ENCODE measurements around the gene CYP3A5. TPM values are rescaled to one million over a fixed set of nuclear protein-coding genes. Genes with fewer than 3 reads are reported as not detected.

Gene CYP3A5
- total and polyA plus RNA-seq, 10 of the 15 experiments (the other 5 are each of a cell fraction or from before 2014, with no cell fraction given) = 0.05 to 1.3 (median 0.09) TPM; not detected in 2

DNA sequence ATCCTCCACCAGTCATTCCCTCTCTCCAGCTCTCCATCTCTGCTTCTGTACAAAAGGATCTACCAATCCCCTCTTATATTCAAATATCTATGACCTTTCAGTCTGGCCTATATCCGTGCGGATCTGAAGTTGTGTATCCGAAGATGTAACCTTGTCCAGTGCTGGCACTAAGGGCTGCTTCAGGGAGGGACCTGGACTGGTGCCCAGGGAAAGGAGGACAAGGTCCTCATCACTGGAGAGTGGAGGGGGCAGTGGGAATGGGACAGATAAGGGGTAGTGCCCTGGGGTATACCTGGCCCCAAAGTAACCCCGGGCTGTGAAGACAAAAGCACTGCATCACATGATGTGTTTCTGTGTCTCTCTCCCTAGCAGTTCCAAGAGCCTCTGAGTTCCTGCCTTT, 80.0 kb downstream of the CYP3A5 start (continued):
- TF ChIP-seq TCF12 (IDR thresholded peaks at IDR 0.05; ENCODE audit: low read depth, low read length) = no peak
- no peak for TF ChIP-seq SREBF2 (IDR thresholded peaks at IDR 0.05; ENCODE audit: low read length)
- no peak for TF ChIP-seq HDAC2 (IDR thresholded peaks at IDR 0.05)
- TF ChIP-seq MTA2 (IDR thresholded peaks at IDR 0.05; ENCODE audit: low read depth) = no peak

Small RNA genes within 50 kb of the gene (small RNA-seq; reads per million reads assigned to genes)
- gene CYP3A51P (not detected), gene CYP3A7-CYP3A51P (not detected)

Other genes starting within 250 kb of the CYP3A5 start
Only the 7 nearest of the 16 such genes appear.
- gene FAM200A, start 127.9 kb downstream of the CYP3A5 start, total RNA-seq (2014; rRNA removed) = 5.6 and 7.6 TPM in 2 replicates
- 7.6 and 8.0 TPM in 2 replicates for gene FAM200A, start 127.9 kb downstream of the CYP3A5 start, total RNA-seq (2014; rRNA removed; fragmentation: Illumina TruSeq; extraction: Trizol)
- gene FAM200A, start 127.9 kb downstream of the CYP3A5 start, total RNA-seq (2021) = 4.0 and 4.1 TPM in 2 replicates
- gene FAM200A, start 127.9 kb downstream of the CYP3A5 start, polyA plus RNA-seq (2011; rRNA removed) = 7.6 and 11.4 TPM in 2 replicates
- 7.4 and 9.6 TPM in 2 replicates for gene FAM200A, start 127.9 kb downstream of the CYP3A5 start, polyA plus RNA-seq (2014; fragmentation: Illumina TruSeq; extraction: Trizol)
- 1 to 10 TPM; 2.7 to 3.1 TPM for gene FAM200A, start 127.9 kb downstream of the CYP3A5 start, polyA plus RNA-seq (2014; fragmentation: Nextera tagmentation; extraction: Ambion mirVana)
- 4.8 and 6.4 TPM in 2 replicates for gene FAM200A, start 127.9 kb downstream of the CYP3A5 start, polyA plus RNA-seq (2014; rRNA removed)
- 1 to 10 TPM; 6.6 to 9.0 TPM for gene FAM200A, start 127.9 kb downstream of the CYP3A5 start, polyA plus RNA-seq (2016; fragmentation: Nextera tagmentation; extraction: Ambion mirVana)
- 54.3 and 57.2 TPM in 2 replicates for gene ZNF655, start 121.4 kb downstream of the CYP3A5 start, total RNA-seq (2014; rRNA removed)
- 52.9 and 54.2 TPM in 2 replicates for gene ZNF655, start 121.4 kb downstream of the CYP3A5 start, total RNA-seq (2014; rRNA removed; fragmentation: Illumina TruSeq; extraction: Trizol)
- 43.7 and 43.8 TPM in 2 replicates for gene ZNF655, start 121.4 kb downstream of the CYP3A5 start, total RNA-seq (2021)
- 107 and 133 TPM in 2 replicates for gene ZNF655, start 121.4 kb downstream of the CYP3A5 start, polyA plus RNA-seq (2011; rRNA removed)
- gene ZNF655, start 121.4 kb downstream of the CYP3A5 start, polyA plus RNA-seq (2014; fragmentation: Illumina TruSeq; extraction: Trizol) = 61.2 and 80.1 TPM in 2 replicates
- 10 to 100 TPM; 14.5 to 21.4 TPM for gene ZNF655, start 121.4 kb downstream of the CYP3A5 start, polyA plus RNA-seq (2014; fragmentation: Nextera tagmentation; extraction: Ambion mirVana)
- 75.1 and 76.0 TPM in 2 replicates for gene ZNF655, start 121.4 kb downstream of the CYP3A5 start, polyA plus RNA-seq (2014; rRNA removed)
- gene ZNF655, start 121.4 kb downstream of the CYP3A5 start, polyA plus RNA-seq (2016; fragmentation: Nextera tagmentation; extraction: Ambion mirVana) = 10 to 100 TPM; 52.1 to 52.7 TPM
- 0.60 and 0.62 TPM in 2 replicates for gene TMEM225B, start 81.7 kb downstream of the CYP3A5 start, total RNA-seq (2014; rRNA removed)
- gene TMEM225B, start 81.7 kb downstream of the CYP3A5 start, total RNA-seq (2014; rRNA removed; fragmentation: Illumina TruSeq; extraction: Trizol) = 0.23 and 0.31 TPM in 2 replicates
- 0.26 and 0.45 TPM in 2 replicates for gene TMEM225B, start 81.7 kb downstream of the CYP3A5 start, total RNA-seq (2021)
- 1.4 and 1.9 TPM in 2 replicates for gene TMEM225B, start 81.7 kb downstream of the CYP3A5 start, polyA plus RNA-seq (2011; rRNA removed)
- gene TMEM225B, start 81.7 kb downstream of the CYP3A5 start, polyA plus RNA-seq (2014; fragmentation: Illumina TruSeq; extraction: Trizol) = 0.22 TPM in 1 of 2 replicates, not detected in the other
- under 1 TPM; 0.31 to 0.55 TPM for gene TMEM225B, start 81.7 kb downstream of the CYP3A5 start, polyA plus RNA-seq (2014; fragmentation: Nextera tagmentation; extraction: Ambion mirVana)
- 0.11 and 0.85 TPM in 2 replicates for gene TMEM225B, start 81.7 kb downstream of the CYP3A5 start, polyA plus RNA-seq (2014; rRNA removed)
- gene TMEM225B, start 81.7 kb downstream of the CYP3A5 start, polyA plus RNA-seq (2016; fragmentation: Nextera tagmentation; extraction: Ambion mirVana) = under 1 TPM; 0.27 to 0.55 TPM
- gene ZSCAN25, start 63.0 kb downstream of the CYP3A5 start, total RNA-seq (2014; rRNA removed) = 11.1 and 11.4 TPM in 2 replicates
- gene ZSCAN25, start 63.0 kb downstream of the CYP3A5 start, total RNA-seq (2014; rRNA removed; fragmentation: Illumina TruSeq; extraction: Trizol) = 8.0 and 8.3 TPM in 2 replicates
- 11.4 and 14.5 TPM in 2 replicates for gene ZSCAN25, start 63.0 kb downstream of the CYP3A5 start, total RNA-seq (2021)
- 14.9 and 15.6 TPM in 2 replicates for gene ZSCAN25, start 63.0 kb downstream of the CYP3A5 start, polyA plus RNA-seq (2011; rRNA removed)
- gene ZSCAN25, start 63.0 kb downstream of the CYP3A5 start, polyA plus RNA-seq (2014; fragmentation: Illumina TruSeq; extraction: Trizol) = 4.7 and 6.4 TPM in 2 replicates
- gene ZSCAN25, start 63.0 kb downstream of the CYP3A5 start, polyA plus RNA-seq (2014; fragmentation: Nextera tagmentation; extraction: Ambion mirVana) = under 1 TPM; 0.79 to 0.98 TPM
- 8.8 and 9.5 TPM in 2 replicates for gene ZSCAN25, start 63.0 kb downstream of the CYP3A5 start, polyA plus RNA-seq (2014; rRNA removed)
- gene ZSCAN25, start 63.0 kb downstream of the CYP3A5 start, polyA plus RNA-seq (2016; fragmentation: Nextera tagmentation; extraction: Ambion mirVana) = 10 to 100 TPM in 1 of 2 experiments, 1 to 10 TPM in 1; 9.8 to 10.1 TPM
- gene CYP3A7, start 55.2 kb upstream of the CYP3A5 start, total RNA-seq (2014; rRNA removed) = 0.11 TPM in 1 of 2 replicates, not detected in the other
- not detected in 2 replicates for gene CYP3A7, start 55.2 kb upstream of the CYP3A5 start, total RNA-seq (2014; rRNA removed; fragmentation: Illumina TruSeq; extraction: Trizol)
- not detected in 2 replicates for gene CYP3A7, start 55.2 kb upstream of the CYP3A5 start, total RNA-seq (2021)
- gene CYP3A7, start 55.2 kb upstream of the CYP3A5 start, polyA plus RNA-seq (2011; rRNA removed) = 0.05 and 0.07 TPM in 2 replicates
- gene CYP3A7, start 55.2 kb upstream of the CYP3A5 start, polyA plus RNA-seq (2014; fragmentation: Illumina TruSeq; extraction: Trizol) = 0.06 TPM in 1 of 2 replicates, not detected in the other
- not detected for gene CYP3A7, start 55.2 kb upstream of the CYP3A5 start, polyA plus RNA-seq (2014; fragmentation: Nextera tagmentation; extraction: Ambion mirVana)
- not detected in 2 replicates for gene CYP3A7, start 55.2 kb upstream of the CYP3A5 start, polyA plus RNA-seq (2014; rRNA removed)
- not detected for gene CYP3A7, start 55.2 kb upstream of the CYP3A5 start, polyA plus RNA-seq (2016; fragmentation: Nextera tagmentation; extraction: Ambion mirVana)
- not detected in 2 replicates for gene CYP3A4, start 104.2 kb upstream of the CYP3A5 start, total RNA-seq (2014; rRNA removed)
- not detected in 2 replicates for gene CYP3A4, start 104.2 kb upstream of the CYP3A5 start, total RNA-seq (2014; rRNA removed; fragmentation: Illumina TruSeq; extraction: Trizol)
- 0.11 and 0.21 TPM in 2 replicates for gene CYP3A4, start 104.2 kb upstream of the CYP3A5 start, total RNA-seq (2021)
- 0.03 and 0.04 TPM in 2 replicates for gene CYP3A4, start 104.2 kb upstream of the CYP3A5 start, polyA plus RNA-seq (2011; rRNA removed)
- not detected in 2 replicates for gene CYP3A4, start 104.2 kb upstream of the CYP3A5 start, polyA plus RNA-seq (2014; fragmentation: Illumina TruSeq; extraction: Trizol)
- under 1 TPM in 1 of 2 experiments, not detected in 1; 0.02 TPM for gene CYP3A4, start 104.2 kb upstream of the CYP3A5 start, polyA plus RNA-seq (2014; fragmentation: Nextera tagmentation; extraction: Ambion mirVana)
- gene CYP3A4, start 104.2 kb upstream of the CYP3A5 start, polyA plus RNA-seq (2014; rRNA removed) = 0.09 TPM in 1 of 2 replicates, not detected in the other
- gene CYP3A4, start 104.2 kb upstream of the CYP3A5 start, polyA plus RNA-seq (2016; fragmentation: Nextera tagmentation; extraction: Ambion mirVana) = not detected
- not detected in 2 replicates for gene CYP3A43, start 148.0 kb upstream of the CYP3A5 start, total RNA-seq (2014; rRNA removed)
- not detected in 2 replicates for gene CYP3A43, start 148.0 kb upstream of the CYP3A5 start, total RNA-seq (2014; rRNA removed; fragmentation: Illumina TruSeq; extraction: Trizol)
- gene CYP3A43, start 148.0 kb upstream of the CYP3A5 start, total RNA-seq (2021) = not detected in 2 replicates
- gene CYP3A43, start 148.0 kb upstream of the CYP3A5 start, polyA plus RNA-seq (2011; rRNA removed) = 0.14 TPM in 1 of 2 replicates, not detected in the other
- 0.19 TPM in 1 of 2 replicates, not detected in the other for gene CYP3A43, start 148.0 kb upstream of the CYP3A5 start, polyA plus RNA-seq (2014; fragmentation: Illumina TruSeq; extraction: Trizol)
- gene CYP3A43, start 148.0 kb upstream of the CYP3A5 start, polyA plus RNA-seq (2014; fragmentation: Nextera tagmentation; extraction: Ambion mirVana) = not detected
- not detected in 2 replicates for gene CYP3A43, start 148.0 kb upstream of the CYP3A5 start, polyA plus RNA-seq (2014; rRNA removed)
- gene CYP3A43, start 148.0 kb upstream of the CYP3A5 start, polyA plus RNA-seq (2016; fragmentation: Nextera tagmentation; extraction: Ambion mirVana) = not detected